ENCODE data around the gene INTS11. TPM values are rescaled to one million over a fixed set of nuclear protein-coding genes. Genes with fewer than 3 reads are reported as not detected.

INTS11 gene
- total and polyA plus RNA-seq, 9 of the 15 experiments (the other 6 are each of a cell fraction or from before 2014, with no cell fraction given) = 3.6 to 183 (median 110) TPM

DNA sequence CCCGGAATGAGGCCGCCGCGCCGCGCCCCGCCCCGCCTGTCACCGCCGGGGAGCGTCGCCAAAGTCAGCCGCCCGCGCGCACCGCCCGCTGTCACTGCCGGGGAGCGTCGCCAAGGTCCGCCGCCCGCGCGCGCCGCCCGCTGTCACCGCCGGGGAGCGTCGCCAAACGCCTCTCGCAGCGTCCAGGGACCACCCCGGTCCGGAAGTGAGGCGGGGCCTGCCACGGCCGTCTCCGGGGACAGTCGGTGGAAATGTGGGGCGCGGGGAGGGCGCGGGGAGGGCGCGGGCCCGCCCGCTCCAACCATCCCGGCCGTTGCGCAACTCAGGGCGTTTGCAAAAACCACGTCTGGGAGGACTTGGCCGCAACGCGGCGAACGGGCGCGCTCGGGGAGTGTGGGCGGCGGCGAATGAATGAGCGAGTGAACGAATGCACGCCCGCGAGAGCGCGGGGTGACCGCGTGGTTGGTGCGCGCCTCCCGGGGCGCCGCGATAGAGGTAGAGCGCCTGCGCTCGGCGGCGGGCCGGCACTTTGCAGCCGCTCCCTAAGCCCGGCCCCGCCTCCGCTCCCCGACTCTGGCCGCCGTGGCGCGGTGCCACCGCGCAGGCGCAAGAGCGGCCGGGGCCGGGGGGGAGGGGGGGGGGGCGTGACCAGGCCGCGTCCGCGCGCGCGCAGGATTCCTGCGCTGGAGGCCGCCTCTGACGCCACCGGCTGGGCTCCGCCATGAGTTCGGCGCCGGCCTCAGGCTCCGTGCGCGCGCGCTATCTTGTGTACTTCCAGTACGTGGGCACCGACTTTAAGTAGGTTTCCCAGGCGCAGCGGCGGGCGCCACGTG is 16.3 kb downstream of the INTS11 start, which contains the start of the genes ACAP3 and PUSL1 (continued):
- TF ChIP-seq, protein P1, sequence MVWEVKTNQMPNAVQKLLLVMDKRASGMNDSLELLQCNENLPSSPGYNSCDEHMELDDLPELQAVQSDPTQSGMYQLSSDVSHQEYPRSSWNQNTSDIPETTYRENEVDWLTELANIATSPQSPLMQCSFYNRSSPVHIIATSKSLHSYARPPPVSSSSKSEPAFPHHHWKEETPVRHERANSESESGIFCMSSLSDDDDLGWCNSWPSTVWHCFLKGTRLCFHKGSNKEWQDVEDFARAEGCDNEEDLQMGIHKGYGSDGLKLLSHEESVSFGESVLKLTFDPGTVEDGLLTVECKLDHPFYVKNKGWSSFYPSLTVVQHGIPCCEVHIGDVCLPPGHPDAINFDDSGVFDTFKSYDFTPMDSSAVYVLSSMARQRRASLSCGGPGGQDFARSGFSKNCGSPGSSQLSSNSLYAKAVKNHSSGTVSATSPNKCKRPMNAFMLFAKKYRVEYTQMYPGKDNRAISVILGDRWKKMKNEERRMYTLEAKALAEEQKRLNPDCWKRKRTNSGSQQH (CRISPR knock-in tag; IDR thresholded peaks at IDR 0.05) = no peak
- TF ChIP-seq ZNF780A (CRISPR knock-in tag; IDR thresholded peaks at IDR 0.05) (no peak), TFAP4 (CRISPR knock-in tag; IDR thresholded peaks at IDR 0.05; ENCODE audit: borderline replicate concordance) (peak; percentile 63; the same call in 1 of the 2 replicates), NELFE (IDR thresholded peaks at IDR 0.05; ENCODE audit: insufficient read depth, insufficient read length) (no peak), HNRNPL (IDR thresholded peaks at IDR 0.05; ENCODE audit: low read depth, low read length) (0 out of 2 replicates have a peak, but pooled peaks have one; percentile 11), KDM1A (IDR thresholded peaks at IDR 0.05) (no peak), ZNF146 (CRISPR knock-in tag; IDR thresholded peaks at IDR 0.05; ENCODE audit: unreplicated experiment) (no peak), ATF2 (CRISPR knock-in tag; IDR thresholded peaks at IDR 0.05) (peak; percentile 20; the same call in 1 of the 2 replicates), SP1 (CRISPR knock-in tag; IDR thresholded peaks at IDR 0.05) (peak; percentile 89), RBBP5 (IDR thresholded peaks at IDR 0.05; ENCODE audit: borderline replicate concordance, insufficient read depth, low read length, poor library complexity, severe bottlenecking) (peak; percentile 87), ZFP91 (CRISPR knock-in tag; IDR thresholded peaks at IDR 0.05) (no peak), ZNF121 (CRISPR knock-in tag; conservative IDR thresholded peaks at IDR 0.05) (no peak; the same call in 1 of the 2 replicates), RFX5 (IDR thresholded peaks at IDR 0.05; ENCODE audit: low read depth, low read length) (no peak), SP2 (IDR thresholded peaks at IDR 0.05; ENCODE audit: extremely low read depth, low read depth, low read length, poor library complexity, severe bottlenecking) (no peak), TEAD1 (CRISPR knock-in tag; IDR thresholded peaks at IDR 0.05) (peak in 1 of 2 experiments; percentile 28; a peak in 1 of 4 replicates), ZNF431 (CRISPR knock-in tag; IDR thresholded peaks at IDR 0.05) (peak; percentile 39; the same call in 1 of the 2 replicates), FUS (optimal IDR thresholded peaks at IDR 0.05; ENCODE audit: low read depth, low read length) (peak; percentile 94), CXXC5 (CRISPR knock-in tag; IDR thresholded peaks at IDR 0.05) (peak; percentile 90)
- TF ChIP-seq, protein P2, sequence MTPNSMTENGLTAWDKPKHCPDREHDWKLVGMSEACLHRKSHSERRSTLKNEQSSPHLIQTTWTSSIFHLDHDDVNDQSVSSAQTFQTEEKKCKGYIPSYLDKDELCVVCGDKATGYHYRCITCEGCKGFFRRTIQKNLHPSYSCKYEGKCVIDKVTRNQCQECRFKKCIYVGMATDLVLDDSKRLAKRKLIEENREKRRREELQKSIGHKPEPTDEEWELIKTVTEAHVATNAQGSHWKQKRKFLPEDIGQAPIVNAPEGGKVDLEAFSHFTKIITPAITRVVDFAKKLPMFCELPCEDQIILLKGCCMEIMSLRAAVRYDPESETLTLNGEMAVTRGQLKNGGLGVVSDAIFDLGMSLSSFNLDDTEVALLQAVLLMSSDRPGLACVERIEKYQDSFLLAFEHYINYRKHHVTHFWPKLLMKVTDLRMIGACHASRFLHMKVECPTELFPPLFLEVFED (CRISPR knock-in tag; conservative IDR thresholded peaks at IDR 0.05) = no peak

Measured in K562 (cell line).